Neural progenitor cell (in vitro differentiated cells): ENCODE data around the gene KAT8. TPM values are rescaled to one million over a fixed set of nuclear protein-coding genes. Genes with fewer than 3 reads are reported as not detected.
"Not testable (repeated sequence)": the region's sequence is repeated elsewhere in the genome, so short reads cannot be mapped to it uniquely, and the experiment has no call there.

Experiments used
- DNase-seq: peaks from one replicate; pipeline ENCODE4 v3.0.0-alpha.2; 2016; ENCODE audit warnings: low spot score
- H2AFZ ChIP-seq: fragments of 200-600 bp; sonication (generic); replicated peaks from 2 replicates; pipeline ENCODE4 v1.6.1; 2016; ENCODE audit warnings: antibody characterized with exemption
- H3F3A ChIP-seq: fragments of 200-600 bp; sonication (generic); 2 replicates; pipeline ENCODE4 v1.6.1; 2016; ENCODE audit warnings: antibody characterized with exemption, low read depth
- H3K27ac ChIP-seq: fragments of 200-600 bp; sonication (generic); 2 replicates; pipeline ENCODE4 v1.5.1; 2016; ENCODE audit warnings: mild to moderate bottlenecking
- H3K27me3 ChIP-seq: fragments of 200-600 bp; sonication (generic); 2 replicates; pipeline ENCODE4 v1.6.1; 2016; ENCODE audit warnings: mild to moderate bottlenecking, moderate library complexity
- H3K36me3 ChIP-seq: fragments of 200-600 bp; sonication (generic); 2 replicates; pipeline ENCODE4 v1.5.1; 2016
- H3K4me1 ChIP-seq: fragments of 200-600 bp; sonication (generic); 2 replicates; pipeline ENCODE4 v1.6.1; 2016; ENCODE audit warnings: mixed run types
- H3K4me2 ChIP-seq: fragments of 200-600 bp; sonication (generic); 2 replicates; pipeline ENCODE4 v1.6.1; 2016
- H3K4me3 ChIP-seq: fragments of 200-600 bp; sonication (generic); 2 replicates; pipeline ENCODE4 v1.5.1; 2016
- H3K79me2 ChIP-seq: fragments of 200-600 bp; sonication (generic); 2 replicates; pipeline ENCODE4 v1.6.1; 2016; ENCODE audit warnings: low read depth
- H3K9ac ChIP-seq: fragments of 200-600 bp; sonication (generic); 2 replicates; pipeline ENCODE4 v1.6.1; 2016
- H3K9me3 ChIP-seq: fragments of 200-600 bp; sonication (generic); 2 replicates; pipeline ENCODE4 v1.5.1; 2016; ENCODE audit warnings: low read depth
- H4K20me1 ChIP-seq: fragments of 200-600 bp; sonication (generic); 2 replicates; pipeline ENCODE4 v1.6.1; 2016; ENCODE audit warnings: low read depth
- H3K27ac Mint-ChIP-seq: 3 replicates; pipeline ENCODE4 v1.8.0; 2021; ENCODE audit warnings: mixed read lengths
- H3K27me3 Mint-ChIP-seq: 2 replicates; pipeline ENCODE4 v1.8.0; 2022; ENCODE audit warnings: low read depth, mild to moderate bottlenecking, inconsistent platforms, moderate library complexity, mixed read lengths; ENCODE audit not compliant: insufficient read depth
- H3K36me3 Mint-ChIP-seq: 3 replicates; pipeline ENCODE4 v1.8.0; 2021; ENCODE audit warnings: mixed read lengths
- H3K4me1 Mint-ChIP-seq: 3 replicates; pipeline ENCODE4 v1.8.0; 2021; ENCODE audit warnings: mixed read lengths
- H3K4me3 Mint-ChIP-seq: 3 replicates; pipeline ENCODE4 v1.8.0; 2021; ENCODE audit warnings: mild to moderate bottlenecking, moderate library complexity, mixed read lengths
- H3K9me3 Mint-ChIP-seq: 3 replicates; pipeline ENCODE4 v1.8.0; 2020; ENCODE audit warnings: mixed read lengths
- CTCF ChIP-seq: fragments of 200-600 bp; sonication (generic); IDR thresholded peaks from 2 replicates; pipeline ENCODE4 v1.5.1; 2017; ENCODE audit warnings: antibody characterized with exemption, mild to moderate bottlenecking
- EZH2 ChIP-seq: fragments of 200-600 bp; sonication (generic); IDR thresholded peaks from 2 replicates; pipeline ENCODE4 v1.6.1; 2017; ENCODE audit warnings: antibody characterized with exemption, mild to moderate bottlenecking, moderate library complexity
- EZH2phosphoT487 ChIP-seq: fragments of 200-600 bp; sonication (generic); IDR thresholded peaks from 2 replicates; pipeline ENCODE4 v1.6.1; 2017; ENCODE audit warnings: antibody characterized with exemption
- total RNA-seq: library from RNA; depleted of rRNA; stranded (reverse); fragments of >200 nt; gene quantifications from 2 replicates; pipeline ENCODE4 v1.2.3, GENCODE V29; 2015; ENCODE audit warnings: low replicate concordance

The KAT8 gene
- total RNA-seq, 1 donor from 2014 or later: 59.7 TPM

GRCh38 chr16:31138621-31139578, 21.4 kb downstream of the KAT8 start:
- no peak for TF ChIP-seq CTCF
- no peak for TF ChIP-seq EZH2phosphoT487
- TF ChIP-seq EZH2: no peak
- peaks cover 37% of the 10 kb centered on the region for H3K4me1 Mint-ChIP-seq
- Histone ChIP-seq H2AFZ (no peak overlapping the region), H3K4me3 (no peak overlapping the region), H3K27me3 (peaks cover 13% of the 10 kb centered on the region), H3K9ac (no peak overlapping the region), H3K4me1 (peaks cover 22% of the 10 kb centered on the region), H3K4me2 (no peak overlapping the region), H3F3A (peaks cover 28% of the 10 kb centered on the region), H3K9me3 (no peaks in the 10 kb centered on the region), H4K20me1 (peaks cover under 1% of the 10 kb centered on the region), H3K27ac (no peak overlapping the region), H3K79me2 (no peaks in the 10 kb centered on the region), H3K36me3 (no peaks in the 10 kb centered on the region)
- H3K36me3 Mint-ChIP-seq: no peaks in the 10 kb centered on the region
- H3K27me3 Mint-ChIP-seq: peaks cover 6% of the 10 kb centered on the region
- peak; percentile 17 for DNase-seq
- H3K9me3 Mint-ChIP-seq: no peaks in the 10 kb centered on the region
- H3K4me3 Mint-ChIP-seq: no peak overlapping the region
- no peak overlapping the region for H3K27ac Mint-ChIP-seq

- H3K9me3 ChIP-seq, H3K9me3 Mint-ChIP-seq, H3K4me3 ChIP-seq, H2AFZ ChIP-seq, H3K4me1 ChIP-seq, H3K79me2 ChIP-seq, H4K20me1 ChIP-seq, H3K36me3 ChIP-seq, H3K9ac ChIP-seq, H3K27ac ChIP-seq, H3K36me3 Mint-ChIP-seq, DNase-seq: not testable (repeated sequence)
- H3K27me3 Mint-ChIP-seq: peaks cover 12% of the 10 kb centered on the region
- H3K27ac Mint-ChIP-seq: peak overlapping the region; percentile 10
- H3K4me1 Mint-ChIP-seq: peaks cover 23% of the 10 kb centered on the region
- Histone ChIP-seq H3F3A (peaks cover 14% of the 10 kb centered on the region), H3K4me2 (peak overlapping the region; percentile 69), H3K27me3 (peaks cover 21% of the 10 kb centered on the region)
- peak overlapping the region; percentile 82 for H3K4me3 Mint-ChIP-seq
Observed at GRCh38 chr16:31141071-31141469, 23.6 kb downstream of the KAT8 start.

- H3K9me3 Mint-ChIP-seq: no peaks in the 10 kb centered on the region
- peaks cover 22% of the 10 kb centered on the region for H3K4me1 Mint-ChIP-seq
- no peaks in the 10 kb centered on the region for H3K36me3 Mint-ChIP-seq
- H3F3A ChIP-seq: peaks cover 14% of the 10 kb centered on the region
- no peaks in the 10 kb centered on the region for H3K9me3 ChIP-seq
- H3K79me2 ChIP-seq: no peaks in the 10 kb centered on the region
- H2AFZ ChIP-seq: no peak overlapping the region
- H3K4me1 ChIP-seq: peaks cover 5% of the 10 kb centered on the region
- H3K9ac ChIP-seq: no peak overlapping the region
- peaks cover 26% of the 10 kb centered on the region for H3K27me3 ChIP-seq
- TF ChIP-seq EZH2: no peak
- TF ChIP-seq EZH2phosphoT487: no peak
- TF ChIP-seq CTCF: no peak
- peak overlapping the region; percentile 15 for H3K27ac ChIP-seq
- H3K4me3 ChIP-seq: peak overlapping the region; percentile 42
- H3K27ac Mint-ChIP-seq: peak overlapping the region; percentile 83
- DNase-seq: no peak
- no peaks in the 10 kb centered on the region for H4K20me1 ChIP-seq
- H3K27me3 Mint-ChIP-seq: peaks cover 9% of the 10 kb centered on the region
- no peaks in the 10 kb centered on the region for H3K36me3 ChIP-seq
- peak overlapping the region; percentile 82 for H3K4me3 Mint-ChIP-seq
- H3K4me2 ChIP-seq: peak overlapping the region; percentile 69
Observed at GRCh38 chr16:31141489-31142108, 24.1 kb downstream of the KAT8 start.
